ENCODE measurements around the gene LDB2.

LDB2 gene

DNA sequence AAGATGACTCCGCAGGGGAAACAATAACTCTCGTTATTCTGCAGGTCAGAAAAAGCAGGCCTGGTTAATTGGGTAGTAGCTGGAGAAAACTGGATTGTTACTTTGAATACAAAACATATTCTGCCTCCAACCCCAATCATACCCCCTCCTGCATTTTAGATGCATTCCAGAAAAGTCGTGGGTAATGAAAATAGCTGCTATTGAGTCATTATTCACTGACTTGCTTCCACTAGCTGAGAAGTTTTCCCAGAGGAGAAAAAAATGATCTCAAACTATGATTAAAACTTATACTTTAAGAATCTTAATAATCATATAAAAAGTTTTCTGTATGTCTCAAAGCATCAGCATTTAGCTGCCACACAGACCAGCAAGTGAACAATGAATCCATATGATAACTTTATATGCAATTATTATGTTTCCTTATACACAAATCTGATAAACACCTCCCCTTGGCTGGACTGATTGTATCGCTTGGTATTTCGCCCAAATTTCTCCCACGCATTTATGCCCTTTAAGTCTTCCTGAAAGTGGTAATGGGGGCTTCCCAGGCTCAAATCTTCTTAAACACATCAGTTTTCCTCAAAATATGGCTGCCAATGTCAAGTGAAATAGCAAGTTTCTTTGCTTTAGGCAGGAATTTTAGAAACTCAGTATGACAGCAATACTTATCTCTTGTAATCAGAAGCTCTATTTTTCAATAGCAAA, 181.0 kb downstream of the LDB2 start:
- no peak for DNase-seq

DNA sequence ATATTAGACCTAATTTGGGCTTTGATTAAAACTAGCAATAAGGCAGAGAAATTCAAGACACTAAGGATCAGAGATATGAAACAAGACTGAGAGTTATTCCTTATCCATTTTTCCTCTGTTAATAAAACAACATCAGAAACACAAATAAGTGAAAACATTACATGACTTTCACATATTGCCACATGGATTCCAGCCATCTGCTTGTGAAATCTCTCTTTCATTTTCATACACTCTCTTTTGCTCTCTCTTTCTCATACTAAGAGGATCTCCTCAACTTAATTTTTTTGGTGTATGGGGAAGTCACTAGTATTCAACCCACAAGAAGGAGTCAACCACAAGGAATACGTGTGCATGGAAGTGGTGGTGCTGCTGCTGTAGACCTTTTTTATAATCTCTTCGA, 183.0 kb downstream of the LDB2 start:
- DNase-seq: no peak

DNA sequence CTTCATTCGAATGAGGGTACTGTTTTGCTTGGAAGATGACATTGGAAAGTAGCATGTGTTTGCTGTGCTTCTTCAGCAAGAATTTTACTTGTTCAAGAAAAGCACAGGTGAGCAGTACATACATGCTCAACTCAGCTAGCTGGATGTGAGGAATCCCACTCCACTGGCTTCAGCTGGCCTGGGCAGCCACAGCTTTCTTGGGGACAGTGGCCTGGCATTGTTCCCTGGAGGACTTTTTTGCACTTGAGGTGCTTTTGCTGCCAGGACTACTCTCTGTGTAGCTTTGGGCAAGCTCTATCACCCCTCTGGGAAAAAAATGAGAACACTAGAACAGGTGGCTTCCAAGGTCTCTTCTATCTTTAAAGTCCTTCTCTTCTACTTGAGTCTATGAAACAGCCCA, 184.3 kb downstream of the LDB2 start:
- DNase-seq: no peak

DNA sequence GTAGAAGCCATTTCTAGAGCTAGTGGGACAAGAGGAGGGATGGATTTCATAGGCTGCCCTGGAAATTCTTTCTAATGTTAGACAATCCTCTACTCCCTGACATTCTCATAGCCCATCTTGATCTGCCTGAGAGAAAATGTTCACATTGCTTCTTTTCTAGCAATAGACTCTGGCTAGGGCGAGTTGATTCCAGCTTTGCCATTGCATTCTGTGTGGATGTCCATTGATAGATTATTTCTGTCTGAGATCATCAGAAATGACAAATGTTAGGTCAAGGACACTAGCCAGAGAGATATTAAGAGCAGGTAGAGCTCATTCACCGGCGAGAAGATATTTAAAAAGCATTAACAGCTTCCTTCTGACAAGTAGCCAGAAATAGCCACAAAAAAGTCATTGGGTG, 184.7 kb downstream of the LDB2 start:
- no peak for DNase-seq

DNA sequence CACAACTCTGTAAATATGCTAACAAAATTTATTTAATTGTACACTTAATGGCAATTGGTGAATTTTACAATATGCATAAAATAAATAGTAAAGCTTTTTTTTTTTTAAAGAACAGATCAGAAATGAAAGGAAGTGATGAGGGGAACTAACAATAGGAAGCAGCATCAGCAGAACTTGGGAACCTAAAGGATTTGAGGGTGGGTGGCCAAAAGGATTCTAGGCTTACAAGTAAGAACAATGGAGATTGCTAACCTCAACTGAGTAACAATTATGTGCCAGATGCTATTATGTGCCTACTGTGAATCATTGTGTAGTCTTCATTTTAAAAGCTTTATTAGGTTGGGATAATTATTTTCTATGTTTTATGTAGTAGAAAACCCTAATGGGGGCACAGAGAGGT, 185.2 kb downstream of the LDB2 start:
- DNase-seq: no peak

DNA sequence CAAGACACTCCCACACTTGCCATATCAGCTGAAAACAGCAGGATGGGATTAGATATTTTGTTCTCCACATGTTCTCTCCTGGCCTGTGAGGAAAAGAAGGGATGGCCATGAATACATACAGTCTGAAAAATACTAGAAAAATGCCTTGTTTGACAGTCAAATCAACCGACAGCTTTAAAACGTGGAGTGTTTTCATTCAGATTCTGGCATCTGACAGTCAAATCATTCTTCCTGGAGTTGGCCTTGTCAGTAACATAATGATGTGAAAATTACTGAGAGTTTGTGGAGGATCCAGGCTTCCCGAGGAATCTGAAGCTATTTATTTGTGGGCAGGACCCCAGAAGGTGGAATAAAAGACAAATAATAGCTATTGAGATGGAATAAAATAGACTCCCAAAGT, 188.2 kb downstream of the LDB2 start:
- no peak for DNase-seq

DNA sequence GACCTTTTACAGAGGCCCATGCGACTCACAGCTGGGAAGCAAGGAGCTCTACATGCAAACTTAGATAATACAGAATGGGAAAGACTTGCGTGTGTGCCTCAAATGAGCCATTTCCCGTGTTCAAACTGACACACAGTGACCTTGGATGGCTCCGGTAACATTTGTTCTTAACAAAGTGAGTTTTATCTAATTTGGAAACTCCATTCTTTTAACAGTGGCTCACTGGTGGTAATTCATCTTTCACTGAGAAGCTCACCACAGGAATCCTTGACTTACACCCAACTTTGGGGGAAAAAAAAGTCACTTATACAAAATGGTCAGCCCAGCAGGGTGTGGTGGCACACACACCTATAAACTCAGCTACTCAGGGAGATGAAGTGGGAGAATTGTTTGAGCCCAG, 190.6 kb downstream of the LDB2 start:
- no peak for DNase-seq

DNA sequence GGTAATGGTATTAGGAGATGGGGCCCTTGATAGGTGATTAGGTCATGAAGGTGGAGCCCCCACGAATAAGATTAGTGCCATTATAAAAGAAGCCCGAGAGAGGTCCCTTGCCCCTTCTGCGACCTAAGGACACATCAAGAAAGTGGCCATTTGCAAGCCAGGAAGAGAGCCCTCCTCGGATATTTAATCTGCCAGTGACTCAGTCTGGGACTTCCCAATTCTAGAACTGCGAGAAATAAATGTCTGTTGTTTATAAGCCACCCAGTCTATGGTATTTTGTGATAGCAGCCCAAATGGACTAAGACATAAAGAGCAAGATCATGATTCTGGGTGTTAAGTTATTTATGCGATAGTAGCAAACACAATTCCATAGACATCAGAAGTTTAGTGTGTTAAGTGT, 192.2 kb downstream of the LDB2 start:
- DNase-seq: no peak

DNA sequence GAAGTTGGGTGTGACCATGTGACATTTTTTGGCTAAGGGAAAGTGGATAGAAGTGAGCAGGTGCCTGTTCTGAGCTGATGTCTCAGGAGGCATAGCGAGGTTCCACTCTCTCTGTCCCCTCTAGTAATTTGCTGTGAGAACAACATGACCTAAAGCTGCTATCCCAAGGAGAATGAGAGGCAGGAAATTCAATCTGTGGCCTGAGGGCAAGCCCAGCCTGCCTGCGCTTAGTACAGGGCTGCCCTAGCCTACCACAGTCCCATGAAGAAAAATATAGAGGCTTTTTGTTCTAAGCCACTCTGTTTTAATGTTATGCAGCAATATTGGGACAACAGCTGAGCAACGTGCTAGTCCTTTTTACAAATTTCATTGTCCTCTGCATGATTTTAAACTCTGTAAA, 193.1 kb downstream of the LDB2 start:
- no peak for DNase-seq

DNA sequence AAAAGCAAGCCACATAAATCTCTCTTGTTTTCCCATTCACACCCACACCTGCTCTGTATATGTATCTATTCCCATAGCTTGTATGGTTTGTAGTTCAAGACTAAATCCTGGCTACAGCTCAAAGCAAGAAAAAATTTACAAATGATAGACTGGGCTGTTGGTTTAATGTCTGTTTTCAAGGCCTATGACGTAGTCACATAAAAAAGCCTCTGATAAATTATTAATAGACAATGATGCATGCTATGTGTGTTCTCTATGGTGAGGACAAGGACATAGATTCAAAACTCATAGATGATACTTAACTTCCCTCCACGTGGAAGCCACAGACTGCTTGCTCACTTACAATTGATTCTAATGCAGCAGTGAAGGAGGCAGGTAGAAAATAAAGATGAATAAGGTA, 194.0 kb downstream of the LDB2 start:
- DNase-seq: no peak

DNA sequence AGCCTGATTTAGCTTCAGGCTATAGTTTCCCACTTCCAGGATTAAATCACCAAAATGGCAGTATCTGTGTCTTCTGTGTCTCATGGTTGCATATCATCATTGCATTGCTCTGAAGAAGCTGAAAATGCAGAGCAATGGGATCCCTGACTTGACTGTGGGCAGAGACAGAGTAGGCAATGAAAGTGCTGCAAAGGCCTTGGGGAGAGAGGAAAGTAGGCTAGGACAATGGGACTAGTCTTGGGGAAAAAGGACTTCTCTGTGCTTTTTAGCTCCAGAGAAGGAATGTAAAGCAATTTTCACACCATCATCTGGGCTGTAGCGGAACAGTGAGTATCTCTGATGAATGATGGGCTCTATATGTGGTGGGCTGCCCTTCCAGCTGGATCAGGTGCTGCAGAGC, 202.5 kb downstream of the LDB2 start:
- no peak for DNase-seq

DNA sequence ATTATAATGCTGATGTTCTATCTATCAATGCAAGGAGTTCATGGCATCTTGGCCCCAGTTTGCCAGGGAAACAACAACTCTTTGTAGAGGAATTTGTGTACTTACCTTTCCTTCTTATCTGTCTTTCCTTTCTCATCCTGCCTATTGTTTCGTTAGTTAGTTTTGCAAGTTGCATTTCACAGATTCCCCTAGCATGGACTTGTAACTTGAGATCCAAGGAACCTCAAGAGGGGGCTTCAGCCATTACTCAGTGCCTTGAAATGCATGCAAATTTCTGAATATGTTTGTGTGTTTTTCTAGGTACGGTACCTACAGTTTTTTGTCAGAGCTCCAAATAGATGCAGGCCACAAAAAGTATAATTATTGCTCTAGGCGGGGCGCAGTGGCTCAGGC, 203.6 kb downstream of the LDB2 start:
- DNase-seq: no peak

DNA sequence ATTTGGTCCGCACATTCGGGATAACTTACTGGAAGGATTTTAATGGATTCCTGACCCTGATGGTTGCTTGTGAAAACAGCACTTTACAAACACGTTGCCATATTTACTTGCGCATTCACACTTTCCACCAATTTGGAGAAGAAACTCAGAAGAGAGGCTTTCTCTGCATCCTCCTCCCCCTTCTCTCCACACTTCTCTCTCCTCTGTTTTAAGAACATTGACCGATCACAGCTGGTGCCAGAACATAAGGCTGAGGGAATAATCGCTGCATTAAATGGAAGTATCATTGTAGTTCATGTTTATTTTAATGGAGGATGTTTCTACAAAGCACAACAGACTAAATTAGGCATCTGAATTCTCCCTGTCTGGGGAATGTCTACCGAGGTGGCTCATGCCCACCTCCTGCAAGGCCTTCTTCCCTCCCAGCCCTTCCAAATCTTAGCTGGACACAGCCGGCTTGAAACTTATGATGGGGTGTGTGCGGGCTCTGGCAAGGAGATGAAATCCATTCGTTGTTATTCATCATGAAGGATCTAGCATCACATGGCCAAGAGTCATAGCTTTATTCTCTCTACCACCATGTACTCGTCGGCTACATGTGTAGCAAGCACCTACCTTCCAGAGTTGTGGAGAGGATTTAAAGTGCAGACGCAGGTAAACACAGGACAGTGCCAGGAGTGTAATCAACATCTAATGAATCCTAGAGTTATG, 204.1 kb downstream of the LDB2 start:
- DNase-seq: no peak

DNA sequence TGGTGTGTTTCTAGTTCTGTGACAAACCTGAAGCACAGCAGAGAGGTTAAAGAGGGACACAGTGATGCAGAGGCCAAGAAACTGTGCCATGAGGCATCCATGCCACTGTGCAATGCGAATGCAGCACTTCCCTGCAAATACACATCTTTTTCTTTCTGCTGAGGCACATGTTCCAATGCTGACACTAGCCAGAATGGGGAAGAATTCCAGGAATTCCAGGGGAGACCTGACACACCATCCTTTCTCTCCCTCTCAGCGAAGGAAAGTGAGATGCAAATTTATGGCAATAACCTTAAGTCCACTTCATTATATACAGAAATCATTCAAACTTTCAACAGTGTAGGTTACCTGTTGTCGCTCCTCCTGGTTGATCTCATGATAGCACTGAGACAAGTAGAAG, 204.8 kb downstream of the LDB2 start:
- no peak for DNase-seq

DNA sequence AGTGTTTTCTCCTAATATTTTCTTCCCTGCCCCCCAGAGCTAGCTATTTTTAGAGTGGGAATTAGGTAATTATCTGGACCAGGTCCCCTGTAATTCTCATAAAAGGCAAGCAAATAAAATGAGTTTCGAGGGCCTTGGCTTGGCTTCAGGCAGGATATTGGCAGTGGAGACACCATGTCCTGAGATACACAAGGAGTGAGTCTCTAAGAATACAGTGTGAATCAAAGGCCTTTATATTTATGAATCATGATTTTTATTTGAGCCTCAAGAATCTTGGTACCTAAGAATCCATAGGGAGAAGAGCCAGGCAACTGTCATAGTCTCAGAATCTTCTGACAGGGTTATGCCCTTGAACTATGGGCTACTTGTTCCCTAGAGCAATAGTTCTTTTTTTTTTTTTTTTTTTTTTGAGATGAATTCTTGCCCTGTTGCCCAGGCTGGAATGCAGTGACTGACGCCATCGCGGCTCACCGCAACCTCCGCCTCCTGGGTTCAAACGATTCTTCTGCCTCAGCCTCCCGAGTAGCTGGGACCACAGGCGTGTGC, 205.4 kb downstream of the LDB2 start:
- DNase-seq: no peak

DNA sequence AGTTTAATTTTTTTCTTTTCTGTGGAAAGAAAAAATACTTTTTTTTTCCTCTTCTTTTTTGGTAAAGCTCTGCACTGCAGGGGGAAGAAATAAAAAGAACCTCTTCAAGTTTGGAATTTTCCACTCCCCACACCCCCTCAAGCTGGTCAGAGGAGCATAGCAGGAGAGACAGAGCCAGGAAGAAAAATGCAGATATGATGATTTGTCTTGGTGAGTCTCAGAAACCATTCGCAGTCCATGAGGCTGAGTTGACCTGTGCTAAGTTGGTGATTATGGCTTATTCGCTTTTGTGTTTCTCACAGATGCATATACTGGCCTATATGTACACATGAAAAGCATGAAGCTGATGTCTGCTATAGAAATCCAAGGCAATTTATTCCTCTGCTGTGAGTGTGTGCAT, 205.9 kb downstream of the LDB2 start:
- DNase-seq: no peak

DNA sequence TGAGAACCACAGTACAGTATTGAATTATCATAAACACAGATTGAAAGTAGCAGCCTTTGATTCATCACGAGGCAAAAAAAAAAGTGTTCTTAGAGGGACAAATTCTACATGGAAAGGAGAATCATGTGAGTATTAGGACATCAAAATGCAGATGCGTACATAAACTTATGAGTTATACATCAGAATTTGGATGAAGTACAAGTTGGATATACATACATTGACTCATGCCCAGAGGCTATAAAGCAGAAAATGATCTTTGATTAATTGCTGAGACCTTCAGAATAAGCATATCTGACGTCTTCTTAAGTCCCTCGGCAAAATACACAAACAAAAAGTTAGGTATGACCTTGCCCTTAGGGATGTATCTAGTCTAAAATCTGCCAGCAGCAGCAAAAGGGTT, 206.4 kb downstream of the LDB2 start:
- no peak for DNase-seq

DNA sequence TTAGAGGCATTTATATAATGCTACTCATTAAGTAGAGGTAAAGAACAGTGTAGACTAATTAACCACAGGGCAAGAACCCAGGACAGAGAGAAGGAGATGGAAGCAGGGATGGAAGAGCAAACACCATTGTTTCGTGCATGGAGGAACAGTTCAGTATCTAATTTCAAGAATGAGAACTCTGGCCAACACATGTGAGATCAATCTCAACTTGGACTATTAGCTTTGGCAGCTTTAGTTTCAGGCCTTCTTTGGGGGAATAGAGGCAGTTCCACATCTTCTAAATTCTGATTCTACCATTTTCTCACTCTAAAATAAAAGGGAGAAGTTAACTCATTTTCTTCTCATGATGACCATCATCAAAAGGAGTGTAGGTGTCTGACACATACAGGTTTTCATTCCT, 207.0 kb downstream of the LDB2 start:
- no peak for DNase-seq

DNA sequence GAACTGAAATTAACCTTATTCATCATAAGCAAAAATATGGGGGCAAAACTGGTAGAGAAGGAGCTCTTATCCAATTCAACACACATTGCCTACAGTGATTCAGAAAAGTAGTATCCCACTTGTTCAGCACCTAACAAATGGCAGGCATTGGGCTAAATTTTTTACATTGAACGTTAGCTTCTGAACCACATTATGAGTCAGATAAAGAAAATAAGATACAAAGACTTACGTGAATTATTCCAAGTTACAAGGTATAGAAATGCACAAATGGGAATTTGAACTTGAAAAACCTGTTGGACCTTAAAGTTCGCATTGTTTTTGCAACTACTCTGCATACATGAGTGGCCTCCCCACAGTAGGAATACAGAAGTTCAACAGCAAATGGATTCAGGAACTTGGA, 210.6 kb downstream of the LDB2 start:
- DNase-seq: no peak

DNA sequence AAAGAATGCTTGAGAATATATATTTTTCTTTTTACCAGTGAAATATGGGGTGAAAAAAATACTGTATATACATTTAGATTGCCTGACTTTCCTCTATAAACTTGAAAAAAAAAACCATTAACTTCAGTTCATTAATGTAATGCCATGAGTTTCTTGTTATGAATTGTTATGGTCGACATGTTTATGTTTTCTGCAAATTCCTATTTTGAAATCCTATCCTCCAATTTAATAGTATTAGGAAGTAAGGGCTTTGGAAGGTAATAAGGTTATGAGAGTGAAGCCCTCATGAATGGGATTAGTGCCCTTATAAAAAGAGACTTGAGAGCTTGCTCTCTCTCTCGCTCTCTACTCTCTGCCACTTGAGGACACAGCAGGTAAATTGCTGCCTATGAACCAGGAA, 211.4 kb downstream of the LDB2 start:
- no peak for DNase-seq

DNA sequence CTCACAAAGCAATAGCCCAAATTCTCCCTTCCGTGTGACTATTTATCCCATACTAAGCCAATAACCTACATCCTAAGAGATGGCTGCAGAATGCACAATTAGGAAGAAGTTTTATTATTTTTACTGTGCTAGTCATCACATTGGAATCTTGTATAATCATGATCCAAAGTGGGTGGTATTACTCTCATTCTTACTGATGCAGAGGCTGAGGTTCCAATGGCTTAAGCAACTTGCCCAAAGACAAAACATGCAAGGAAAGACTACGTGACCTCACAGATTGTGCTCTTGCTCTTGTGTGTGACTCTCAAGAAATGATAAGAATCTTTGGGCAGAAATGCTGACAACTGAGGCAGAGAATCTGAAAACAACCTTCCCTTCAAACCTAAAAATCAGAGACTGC, 212.2 kb downstream of the LDB2 start:
- DNase-seq: no peak

DNA sequence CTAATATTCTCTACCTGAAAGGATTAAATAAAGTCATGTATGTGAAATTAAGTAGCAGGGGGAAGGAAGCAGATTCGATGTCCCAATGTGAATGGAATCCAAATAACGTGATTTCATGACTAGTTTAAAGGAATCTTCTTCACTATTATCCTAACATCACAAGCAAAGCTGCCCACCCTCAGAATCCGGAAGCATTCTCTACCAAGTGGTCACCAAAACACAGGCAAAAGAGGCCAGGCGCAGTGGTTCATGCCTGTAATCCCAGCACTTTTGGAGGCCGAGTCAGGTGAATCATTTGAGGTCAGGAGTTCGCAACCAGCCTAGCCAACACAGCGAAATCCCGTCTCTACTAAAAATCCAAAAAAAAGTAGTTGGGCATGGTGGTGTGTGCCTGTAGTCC, 212.9 kb downstream of the LDB2 start:
- DNase-seq: no peak

DNA sequence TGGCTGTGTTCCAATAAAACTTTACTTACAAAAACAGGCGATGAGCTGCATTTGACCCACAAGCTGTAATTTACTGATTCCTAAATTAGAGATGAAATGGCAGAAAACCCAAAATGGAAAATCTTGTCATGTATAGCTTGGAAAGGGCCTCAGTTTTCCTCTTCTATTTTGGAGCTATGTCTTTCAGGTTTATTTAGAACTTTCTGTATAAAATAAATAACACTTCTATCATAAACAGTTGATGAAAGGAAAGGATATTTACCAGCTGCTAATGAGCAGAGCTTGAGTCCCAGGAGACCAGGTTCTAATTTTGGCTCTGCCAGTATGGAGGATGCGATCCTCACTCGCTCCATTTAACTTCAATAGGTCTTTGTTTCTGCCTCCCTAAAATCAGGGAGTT, 213.5 kb downstream of the LDB2 start:
- DNase-seq: no peak

DNA sequence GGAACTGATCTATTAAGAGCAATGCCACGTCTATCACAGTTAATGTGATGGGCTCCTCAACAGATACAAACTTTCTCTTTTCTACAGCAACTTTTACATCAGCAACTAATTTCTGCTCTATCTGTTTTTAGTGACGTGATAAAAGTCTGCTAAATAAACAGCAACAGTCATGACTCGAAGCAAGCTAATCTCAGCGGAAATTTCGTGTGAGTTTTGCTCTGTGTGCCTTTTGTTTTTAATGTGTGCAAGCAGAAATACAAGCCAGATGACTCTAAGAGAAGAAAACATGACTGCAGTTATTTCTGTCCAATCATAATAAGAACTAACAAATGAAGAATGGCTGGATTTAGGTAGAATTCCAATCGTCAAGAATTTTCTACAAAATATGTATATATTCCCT, 214.3 kb downstream of the LDB2 start:
- DNase-seq: no peak

DNA sequence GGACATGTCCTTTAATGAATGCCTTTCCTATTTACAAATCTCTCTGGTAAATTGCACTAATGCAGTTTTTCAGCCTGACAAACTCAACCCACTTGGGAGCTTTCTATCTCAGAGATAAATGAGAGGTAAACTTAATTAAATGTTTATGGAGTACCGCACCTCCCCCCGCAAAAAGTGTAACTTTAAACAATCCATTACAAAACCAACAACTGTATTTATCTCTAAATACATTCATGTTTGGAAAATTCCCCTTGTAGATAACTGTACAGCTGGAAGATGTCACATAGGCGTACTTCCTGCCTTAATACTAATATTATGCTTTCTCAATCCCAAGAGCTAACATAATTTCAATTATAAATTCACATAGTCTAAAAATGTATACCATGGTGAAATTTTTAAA, 215.5 kb downstream of the LDB2 start:
- no peak for DNase-seq

Data from central memory CD4-positive, alpha-beta T cell (primary cell).